Sciatic nerve (tissue), 2 donors: Measurements from ENCODE around the gene LETMD1. TPM values are rescaled to one million over a fixed set of nuclear protein-coding genes. Genes with fewer than 3 reads are reported as not detected.
A peak's percentile ranks its signal among the peaks of the same experiment; 100 is the strongest.
"Not testable (repeated sequence)": the region's sequence is repeated elsewhere in the genome, so short reads cannot be mapped to it uniquely, and the experiment has no call there.

Experiments used
- ATAC-seq: fragments of 200-7000 bp; cut with Tn5 transposase; one replicate; pipeline ENCODE4 v1.9.1; 2020; ENCODE audit warnings: mild to moderate bottlenecking, moderate library complexity
- DNase-seq: peaks from one replicate; pipeline ENCODE4 v3.0.0-alpha.2; 2020; ENCODE audit warnings: low spot score
- intact Hi-C: fragments of 100-400 bp; cut with DNase I; formaldehyde crosslinking; loops from one replicate; pipeline ENCODE4 v1.14.2; 2022
- total RNA-seq: library from RNA; stranded (reverse); fragmentation: NEBNext Ultra II Directional; extraction: Animal tissue kit (Norgen Biotek cat#: 25700); gene quantifications from one replicate; pipeline ENCODE4 v1.2.1, GENCODE V29; 2021
- donor health status: DM: no; HTN: no; CAD: no.
- donor health status: DM: no; HTN: no; CAD: no.

Gene LETMD1
- 58.5 TPM for total RNA-seq

- DNase-seq = peak; percentile 93
- peak; percentile 100 for ATAC-seq
- intact Hi-C loops = no loop called here
Observed at GRCh38 chr12:51047655-51048540, at the start of gene LETMD1. Gene LETMD1, plus strand, starts transcription at chr12:51048327. Its CDS starts 30 bp downstream, at chr12:51048357.

- ATAC-seq (no peak), DNase-seq (no peak)
- intact Hi-C loops = no loop called here
Observed at GRCh38 chr12:50999093-50999492, 49.0 kb upstream of the LETMD1 start.

- intact Hi-C loops = no loop called here
- DNase-seq (no peak), ATAC-seq (no peak)
Observed at GRCh38 chr12:51000245-51000644, 47.9 kb upstream of the LETMD1 start.

- no peak for DNase-seq
- ATAC-seq = no peak
- intact Hi-C loops = no loop called here
Observed at GRCh38 chr12:51001799-51002198, 46.3 kb upstream of the LETMD1 start.

GRCh38 chr12:51004504-51004903 is 43.6 kb upstream of the LETMD1 start:
- DNase-seq = no peak
- intact Hi-C loops = no loop called here
- no peak for ATAC-seq

GRCh38 chr12:51005030-51005429 is 43.1 kb upstream of the LETMD1 start:
- ATAC-seq = no peak
- DNase-seq = no peak
- intact Hi-C loops = no loop called here

GRCh38 chr12:51005671-51006070 is 42.5 kb upstream of the LETMD1 start:
- no peak for ATAC-seq

GRCh38 chr12:51008329-51009055 is 39.6 kb upstream of the LETMD1 start:
- DNase-seq (no peak), ATAC-seq (no peak)
- intact Hi-C loops = no loop called here

More at GRCh38 chr12:51005671-51006070, 42.5 kb upstream of the LETMD1 start:
- intact Hi-C loops = no loop called here
- DNase-seq = no peak

- DNase-seq (peak; percentile 82), ATAC-seq (peak; percentile 88)
- intact Hi-C loops = no loop called here
Observed at GRCh38 chr12:51009056-51009440, 39.1 kb upstream of the LETMD1 start.

- intact Hi-C loops = no loop called here
- DNase-seq (no peak), ATAC-seq (no peak)
Observed at GRCh38 chr12:51011955-51012354, 36.2 kb upstream of the LETMD1 start.

GRCh38 chr12:51012570-51013236 is 35.4 kb upstream of the LETMD1 start:
- intact Hi-C loops = no loop called here
- no peak for DNase-seq
- ATAC-seq = no peak

GRCh38 chr12:51013441-51013840 is 34.7 kb upstream of the LETMD1 start:
- DNase-seq (no peak), ATAC-seq (no peak)
- intact Hi-C loops = no loop called here

- intact Hi-C loops, ATAC-seq, DNase-seq: not testable (repeated sequence)
Observed at GRCh38 chr12:51014467-51014866, 33.7 kb upstream of the LETMD1 start.

- intact Hi-C loops = no loop called here
- DNase-seq (no peak), ATAC-seq (no peak)
Observed at GRCh38 chr12:51017452-51017851, 30.7 kb upstream of the LETMD1 start.

- intact Hi-C loops = no loop called here
- ATAC-seq = no peak
- no peak for DNase-seq
Observed at GRCh38 chr12:51018956-51019355, 29.2 kb upstream of the LETMD1 start.

GRCh38 chr12:51019927-51020326 is 28.2 kb upstream of the LETMD1 start:
- intact Hi-C loops = no loop called here
- ATAC-seq (no peak), DNase-seq (no peak)

- intact Hi-C loops = no loop called here
Observed at GRCh38 chr12:51020448-51021182, 27.5 kb upstream of the LETMD1 start.

GRCh38 chr12:51021694-51022093 is 26.4 kb upstream of the LETMD1 start:
- DNase-seq (no peak), ATAC-seq (no peak)
- intact Hi-C loops = no loop called here

More at GRCh38 chr12:51020448-51021182, 27.5 kb upstream of the LETMD1 start:
- no peak for DNase-seq
- no peak for ATAC-seq
